Ramos (cell line): ENCODE results near the gene STIL.

ENCODE experiments used
- in situ Hi-C: fragments of 300-500 bp; cut with MboI; formaldehyde crosslinking; loops from one replicate; pipeline ENCODE4 v1.14.3; 2022; ENCODE audit warnings: low sequenced_read_pairs; ENCODE audit not compliant: unreplicated experiment

STIL gene

DNA sequence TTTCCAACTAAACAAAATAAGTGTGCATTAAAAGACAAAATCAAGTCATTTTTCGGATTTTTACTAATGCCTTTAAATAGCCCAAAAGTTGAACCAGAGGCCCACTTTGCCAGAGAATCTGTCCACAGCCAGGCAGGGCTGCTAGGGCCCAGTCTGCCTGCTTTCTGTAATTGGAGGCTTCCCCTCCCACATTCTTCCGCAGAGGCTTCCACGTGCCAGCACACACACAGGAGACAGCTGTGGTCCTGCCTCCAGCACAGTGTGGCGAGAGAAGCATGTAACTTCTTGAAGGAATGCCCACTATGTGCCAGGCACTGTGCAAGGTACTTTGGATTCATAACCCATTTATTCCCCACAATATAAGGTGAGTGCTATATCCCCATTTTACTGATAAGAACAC, 112.8 kb downstream of the STIL start:
- in situ Hi-C loops, result no loop called here
